Measurements from ENCODE around the gene WNT5B.

DNA sequence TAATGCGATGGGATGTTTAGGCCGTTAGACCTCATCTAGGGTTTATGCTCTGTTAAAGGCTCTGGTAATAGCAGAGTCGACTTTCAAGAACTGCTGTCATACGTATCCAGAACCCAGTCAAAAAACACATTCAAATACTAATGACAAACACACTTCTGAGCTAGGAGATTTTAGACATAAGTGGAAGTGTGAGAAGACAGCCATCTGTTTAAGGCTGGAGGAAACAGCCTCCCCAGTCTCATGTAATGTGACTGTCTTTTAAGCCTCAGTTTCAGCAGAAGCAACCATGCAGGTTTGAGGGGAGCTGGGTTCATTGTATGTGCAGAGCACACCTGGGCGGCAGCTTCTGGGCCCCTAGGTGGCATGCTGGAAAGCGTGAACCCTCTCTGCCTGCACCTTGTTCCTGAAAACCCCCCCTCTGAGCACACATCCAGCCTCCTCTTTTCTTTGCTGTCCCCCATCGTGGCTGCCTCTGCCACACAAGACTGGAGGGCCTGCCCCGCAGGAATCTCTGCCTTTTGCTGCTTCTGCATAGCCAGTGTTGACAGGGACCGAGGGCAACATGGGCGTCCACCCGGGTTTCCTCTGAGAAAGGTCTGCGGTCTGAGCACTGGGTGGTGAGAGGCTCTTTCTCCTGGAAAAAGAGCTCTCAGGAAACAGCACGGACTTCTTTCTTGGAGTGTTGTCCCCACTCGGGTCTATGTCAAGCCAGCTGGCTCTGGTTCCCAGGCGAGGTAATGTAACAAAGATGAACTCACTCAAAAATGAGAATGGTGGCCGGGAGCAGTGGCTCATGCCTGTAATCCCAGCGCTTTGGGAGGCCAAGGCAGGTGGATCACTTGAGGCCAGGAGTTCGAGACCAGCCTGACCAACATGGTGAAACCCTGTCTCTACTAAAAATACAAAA, 11.6 kb downstream of the WNT5B start:
- no peak for TF ChIP-seq CBX8 (IDR thresholded peaks at IDR 0.05; ENCODE audit: borderline replicate concordance, low read depth, low read length)
- TF ChIP-seq, protein P1, sequence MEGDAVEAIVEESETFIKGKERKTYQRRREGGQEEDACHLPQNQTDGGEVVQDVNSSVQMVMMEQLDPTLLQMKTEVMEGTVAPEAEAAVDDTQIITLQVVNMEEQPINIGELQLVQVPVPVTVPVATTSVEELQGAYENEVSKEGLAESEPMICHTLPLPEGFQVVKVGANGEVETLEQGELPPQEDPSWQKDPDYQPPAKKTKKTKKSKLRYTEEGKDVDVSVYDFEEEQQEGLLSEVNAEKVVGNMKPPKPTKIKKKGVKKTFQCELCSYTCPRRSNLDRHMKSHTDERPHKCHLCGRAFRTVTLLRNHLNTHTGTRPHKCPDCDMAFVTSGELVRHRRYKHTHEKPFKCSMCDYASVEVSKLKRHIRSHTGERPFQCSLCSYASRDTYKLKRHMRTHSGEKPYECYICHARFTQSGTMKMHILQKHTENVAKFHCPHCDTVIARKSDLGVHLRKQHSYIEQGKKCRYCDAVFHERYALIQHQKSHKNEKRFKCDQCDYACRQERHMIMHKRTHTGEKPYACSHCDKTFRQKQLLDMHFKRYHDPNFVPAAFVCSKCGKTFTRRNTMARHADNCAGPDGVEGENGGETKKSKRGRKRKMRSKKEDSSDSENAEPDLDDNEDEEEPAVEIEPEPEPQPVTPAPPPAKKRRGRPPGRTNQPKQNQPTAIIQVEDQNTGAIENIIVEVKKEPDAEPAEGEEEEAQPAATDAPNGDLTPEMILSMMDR (IDR thresholded peaks at IDR 0.05; ENCODE audit: control extremely low read depth in 1 of 3, insufficient read depth in 1 of 3, low read depth in 1 of 3, low read length in 3 of 3): no peak
- TF ChIP-seq CREB1 (IDR thresholded peaks at IDR 0.05): no peak
- TF ChIP-seq MAFK (IDR thresholded peaks at IDR 0.05; ENCODE audit: low read depth, low read length): no peak
- TF ChIP-seq BCL11A (IDR thresholded peaks at IDR 0.05; ENCODE audit: low read depth in 2 of 2, low read length in 2 of 2): no peak
- TF ChIP-seq, protein P2, sequence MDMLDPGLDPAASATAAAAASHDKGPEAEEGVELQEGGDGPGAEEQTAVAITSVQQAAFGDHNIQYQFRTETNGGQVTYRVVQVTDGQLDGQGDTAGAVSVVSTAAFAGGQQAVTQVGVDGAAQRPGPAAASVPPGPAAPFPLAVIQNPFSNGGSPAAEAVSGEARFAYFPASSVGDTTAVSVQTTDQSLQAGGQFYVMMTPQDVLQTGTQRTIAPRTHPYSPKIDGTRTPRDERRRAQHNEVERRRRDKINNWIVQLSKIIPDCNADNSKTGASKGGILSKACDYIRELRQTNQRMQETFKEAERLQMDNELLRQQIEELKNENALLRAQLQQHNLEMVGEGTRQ (IDR thresholded peaks at IDR 0.05; ENCODE audit: low read length): no peak
- no peak for TF ChIP-seq TEAD4 (IDR thresholded peaks at IDR 0.05; ENCODE audit: low read depth, low read length)

All from H1 (cell line).